ENCODE data around the gene FGF22.

Gene FGF22

DNA sequence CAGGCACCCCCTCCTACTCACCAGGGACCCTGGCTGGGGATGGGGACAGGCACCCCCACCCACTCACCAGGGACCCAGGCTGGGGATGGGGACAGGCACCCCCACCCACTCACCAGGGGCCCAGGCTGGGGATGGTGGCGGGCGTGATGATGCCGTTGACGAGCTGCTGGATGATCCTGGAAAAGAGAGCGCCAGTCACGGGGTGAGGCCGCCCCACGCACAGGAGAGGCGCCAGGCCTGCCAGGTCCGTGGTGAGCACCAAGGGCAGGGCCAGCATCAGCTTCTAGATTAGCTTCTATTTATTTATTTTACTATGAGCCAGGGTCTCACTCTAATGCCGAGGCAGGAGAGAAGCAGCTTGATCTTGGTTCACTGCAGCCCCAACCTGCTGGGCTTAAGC lies 10.4 kb downstream of the FGF22 start:
- no peak overlapping the region for H2AFZ ChIP-seq (ENCODE audit: low read depth, low read length)
- no peaks in the 10 kb centered on the region for H3K27me3 ChIP-seq (ENCODE audit: insufficient read depth, low read length, poor library complexity)
- H3K4me1 ChIP-seq (ENCODE audit: insufficient read depth, low read length): no peaks in the 10 kb centered on the region
- ATAC-seq (ENCODE audit: insufficient read depth, low read depth) (no peak), DNase-seq (no peak)
- no peak overlapping the region for H3K4me3 ChIP-seq (ENCODE audit: low read depth in 1 of 2, low read length in 2 of 2)
- no peak overlapping the region for H3K4me2 ChIP-seq (ENCODE audit: insufficient read depth, low read length)
- H3K36me3 ChIP-seq (ENCODE audit: insufficient read depth, low read length): peaks cover 86% of the 10 kb centered on the region
- TF ChIP-seq, protein P1, sequence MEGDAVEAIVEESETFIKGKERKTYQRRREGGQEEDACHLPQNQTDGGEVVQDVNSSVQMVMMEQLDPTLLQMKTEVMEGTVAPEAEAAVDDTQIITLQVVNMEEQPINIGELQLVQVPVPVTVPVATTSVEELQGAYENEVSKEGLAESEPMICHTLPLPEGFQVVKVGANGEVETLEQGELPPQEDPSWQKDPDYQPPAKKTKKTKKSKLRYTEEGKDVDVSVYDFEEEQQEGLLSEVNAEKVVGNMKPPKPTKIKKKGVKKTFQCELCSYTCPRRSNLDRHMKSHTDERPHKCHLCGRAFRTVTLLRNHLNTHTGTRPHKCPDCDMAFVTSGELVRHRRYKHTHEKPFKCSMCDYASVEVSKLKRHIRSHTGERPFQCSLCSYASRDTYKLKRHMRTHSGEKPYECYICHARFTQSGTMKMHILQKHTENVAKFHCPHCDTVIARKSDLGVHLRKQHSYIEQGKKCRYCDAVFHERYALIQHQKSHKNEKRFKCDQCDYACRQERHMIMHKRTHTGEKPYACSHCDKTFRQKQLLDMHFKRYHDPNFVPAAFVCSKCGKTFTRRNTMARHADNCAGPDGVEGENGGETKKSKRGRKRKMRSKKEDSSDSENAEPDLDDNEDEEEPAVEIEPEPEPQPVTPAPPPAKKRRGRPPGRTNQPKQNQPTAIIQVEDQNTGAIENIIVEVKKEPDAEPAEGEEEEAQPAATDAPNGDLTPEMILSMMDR (IDR thresholded peaks at IDR 0.05; ENCODE audit: borderline replicate concordance, extremely low read depth, low read length, poor library complexity, severe bottlenecking): no peak
- no peak for TF ChIP-seq EZH2 (IDR thresholded peaks at IDR 0.05; ENCODE audit: borderline replicate concordance, low read depth, low read length, severe bottlenecking)
- peaks cover 43% of the 10 kb centered on the region for H3K79me2 ChIP-seq (ENCODE audit: insufficient read depth, low read length)
- no peak overlapping the region for H3K9ac ChIP-seq (ENCODE audit: low read depth, low read length)
- H4K20me1 ChIP-seq (ENCODE audit: insufficient read depth, low read length): peaks cover 66% of the 10 kb centered on the region
- no peak overlapping the region for H3K27ac ChIP-seq (ENCODE audit: low read length)
- no peaks in the 10 kb centered on the region for H3K9me3 ChIP-seq (ENCODE audit: insufficient read depth, low read length, severe bottlenecking)

GRCh38 chr19:651114-651818 lies 11.6 kb downstream of the FGF22 start:
- Histone ChIP-seq H3K27me3 (ENCODE audit: insufficient read depth, low read length, poor library complexity) (no peaks in the 10 kb centered on the region), H3K36me3 (ENCODE audit: insufficient read depth, low read length) (peaks cover 87% of the 10 kb centered on the region), H3K27ac (ENCODE audit: low read length) (no peak overlapping the region), H2AFZ (ENCODE audit: low read depth, low read length) (no peak overlapping the region), H3K4me3 (ENCODE audit: low read depth in 1 of 2, low read length in 2 of 2) (no peak overlapping the region), H3K4me2 (ENCODE audit: insufficient read depth, low read length) (no peak overlapping the region), H3K9ac (ENCODE audit: low read depth, low read length) (no peak overlapping the region), H3K9me3 (ENCODE audit: insufficient read depth, low read length, severe bottlenecking) (no peaks in the 10 kb centered on the region), H3K4me1 (ENCODE audit: insufficient read depth, low read length) (no peaks in the 10 kb centered on the region), H4K20me1 (ENCODE audit: insufficient read depth, low read length) (peaks cover 72% of the 10 kb centered on the region), H3K79me2 (ENCODE audit: insufficient read depth, low read length) (peaks cover 55% of the 10 kb centered on the region)
- DNase-seq: no peak
- ATAC-seq (ENCODE audit: insufficient read depth, low read depth): no peak
- TF ChIP-seq, protein P1 (IDR thresholded peaks at IDR 0.05; ENCODE audit: borderline replicate concordance, extremely low read depth, low read length, poor library complexity, severe bottlenecking): no peak
- no peak for TF ChIP-seq EZH2 (IDR thresholded peaks at IDR 0.05; ENCODE audit: borderline replicate concordance, low read depth, low read length, severe bottlenecking)

GRCh38 chr19:651991-652390 lies 12.3 kb downstream of the FGF22 start:
- no peak overlapping the region for H2AFZ ChIP-seq (ENCODE audit: low read depth, low read length)
- ATAC-seq (ENCODE audit: insufficient read depth, low read depth) (no peak), DNase-seq (no peak)
- peaks cover 62% of the 10 kb centered on the region for H3K79me2 ChIP-seq (ENCODE audit: insufficient read depth, low read length)
- H3K36me3 ChIP-seq (ENCODE audit: insufficient read depth, low read length): peaks cover 87% of the 10 kb centered on the region
- no peaks in the 10 kb centered on the region for H3K4me1 ChIP-seq (ENCODE audit: insufficient read depth, low read length)
- H3K9me3 ChIP-seq (ENCODE audit: insufficient read depth, low read length, severe bottlenecking): no peaks in the 10 kb centered on the region
- H3K27ac ChIP-seq (ENCODE audit: low read length): no peak overlapping the region
- no peak overlapping the region for H3K4me3 ChIP-seq (ENCODE audit: low read depth in 1 of 2, low read length in 2 of 2)
- H4K20me1 ChIP-seq (ENCODE audit: insufficient read depth, low read length): peaks cover 72% of the 10 kb centered on the region
- no peak overlapping the region for H3K9ac ChIP-seq (ENCODE audit: low read depth, low read length)
- TF ChIP-seq EZH2 (IDR thresholded peaks at IDR 0.05; ENCODE audit: borderline replicate concordance, low read depth, low read length, severe bottlenecking): no peak
- TF ChIP-seq, protein P1 (IDR thresholded peaks at IDR 0.05; ENCODE audit: borderline replicate concordance, extremely low read depth, low read length, poor library complexity, severe bottlenecking): no peak
- no peaks in the 10 kb centered on the region for H3K27me3 ChIP-seq (ENCODE audit: insufficient read depth, low read length, poor library complexity)
- no peak overlapping the region for H3K4me2 ChIP-seq (ENCODE audit: insufficient read depth, low read length)
